PC-3 (cell line): ENCODE measurements around the gene ATF7IP2. TPM values are rescaled to one million over a fixed set of nuclear protein-coding genes. Genes with fewer than 3 reads are reported as not detected.
"Not testable (repeated sequence)": the region's sequence is repeated elsewhere in the genome, so short reads cannot be mapped to it uniquely, and the experiment has no call there.

Experiments used
- ATAC-seq: fragments of 200-7000 bp; cut with Tn5 transposase; 2 replicates; pipeline ENCODE4 v1.9.1; 2020; ENCODE audit warnings: mild to moderate bottlenecking, moderate library complexity
- BruUV-seq: library from RNA; stranded (reverse); fragments of 400-500 nt; replicated peaks from 2 replicates; lab custom pipeline; 2021; lab: Mats Ljungman, UMichigan
- CTCF ChIA-PET: fragments of 300-600 bp; sonication (Branson Sonifier 250); formaldehyde crosslinking; loops from one replicate; lab custom pipeline; 2022; ENCODE audit warnings: antibody characterized with exemption; lab: Charles Lee
- POLR2A ChIA-PET: fragments of 300-600 bp; sonication (Branson Sonifier 250); formaldehyde crosslinking; loops from one replicate; lab custom pipeline; 2022; ENCODE audit warnings: antibody characterized with exemption; ENCODE audit not compliant: unreplicated experiment; lab: Charles Lee
- DNase-seq: peaks from one replicate; pipeline ENCODE4 v3.0.0-alpha.2; 2015
- H2AFZ ChIP-seq: fragments of 300-600 bp; sonication (generic); 2 replicates; pipeline ENCODE4 v1.6.0; 2016; ENCODE audit warnings: antibody characterized with exemption, low read length
- H3F3A ChIP-seq: fragments of 300-600 bp; sonication (generic); one replicate; pipeline ENCODE4 v1.6.0; 2017; ENCODE audit warnings: antibody characterized with exemption, low read length, control low read depth, mild to moderate bottlenecking; ENCODE audit not compliant: unreplicated experiment
- H3K27ac ChIP-seq: fragments of 300-600 bp; sonication (generic); 2 replicates; pipeline ENCODE4 v1.5.1; 2016; ENCODE audit warnings: mild to moderate bottlenecking, low read length
- H3K27me3 ChIP-seq: fragments of 300-600 bp; sonication (generic); 2 replicates; pipeline ENCODE4 v1.6.1; 2016; ENCODE audit warnings: low read length, mixed read lengths
- H3K36me3 ChIP-seq: fragments of 300-600 bp; sonication (generic); 2 replicates; pipeline ENCODE4 v1.6.1; 2016; ENCODE audit warnings: low read depth, mixed run types, low read length, mixed read lengths
- H3K4me1 ChIP-seq: fragments of 300-600 bp; sonication (generic); 2 replicates; pipeline ENCODE4 v1.5.1; 2016; ENCODE audit warnings: low read length; ENCODE audit not compliant: insufficient read depth
- H3K4me2 ChIP-seq: fragments of 300-600 bp; sonication (generic); 2 replicates; pipeline ENCODE4 v1.6.0; 2016; ENCODE audit warnings: low read length
- H3K4me3 ChIP-seq: fragments of 300-600 bp; sonication (generic); 2 replicates; pipeline ENCODE4 v1.5.1; 2016; ENCODE audit warnings: mild to moderate bottlenecking, low read length, mixed read lengths
- H3K79me2 ChIP-seq: fragments of 300-600 bp; sonication (generic); 2 replicates; pipeline ENCODE4 v1.6.1; 2017; ENCODE audit warnings: low read length, mixed read lengths
- H3K9ac ChIP-seq: fragments of 300-600 bp; sonication (generic); 2 replicates; pipeline ENCODE4 v1.6.0; 2016; ENCODE audit warnings: mild to moderate bottlenecking, low read length
- H3K9me2 ChIP-seq: fragments of 300-600 bp; sonication (generic); replicated peaks from 2 replicates; pipeline ENCODE4 v1.6.1; 2016; ENCODE audit warnings: mixed run types, low read length, mixed read lengths
- H3K9me3 ChIP-seq: fragments of 300-600 bp; sonication (generic); 2 replicates; pipeline ENCODE4 v1.6.1; 2016; ENCODE audit warnings: low read length, mixed read lengths
- H4K20me1 ChIP-seq: fragments of 300-600 bp; sonication (generic); 2 replicates; pipeline ENCODE4 v1.6.1; 2016; ENCODE audit warnings: low read length, mixed read lengths
- EZH2 ChIP-seq: fragments of 300-600 bp; sonication (generic); IDR thresholded peaks from one replicate; pipeline ENCODE4 v1.6.1; 2017; ENCODE audit warnings: antibody characterized with exemption, mild to moderate bottlenecking, low read length; ENCODE audit not compliant: unreplicated experiment
- EZH2phosphoT487 ChIP-seq: fragments of 300-600 bp; sonication (generic); IDR thresholded peaks from 2 replicates; pipeline ENCODE4 v1.6.1; 2018; ENCODE audit warnings: mild to moderate bottlenecking, antibody characterized with exemption, low read length, borderline replicate concordance
- intact Hi-C: fragments of 100-400 bp; cut with micrococcal nuclease; formaldehyde crosslinking; loops from 2 replicates; pipeline ENCODE4 v1.9.0; 2023
- total RNA-seq: library from RNA; depleted of rRNA; stranded (reverse); fragments of >200 nt; gene quantifications from 2 replicates; pipeline ENCODE4 v1.2.3, GENCODE V29; 2014
- TF ChIP-seq, protein P1 (sequence below): fragments of 300-600 bp; sonication (generic); conservative IDR thresholded peaks from 2 replicates; pipeline ENCODE4 v1.5.1; 2017; ENCODE audit warnings: antibody characterized with exemption, low read depth, mild to moderate bottlenecking, low read length

Gene ATF7IP2
- total RNA-seq, 1 experiment from 2014 or later = 6.2 TPM

DNA sequence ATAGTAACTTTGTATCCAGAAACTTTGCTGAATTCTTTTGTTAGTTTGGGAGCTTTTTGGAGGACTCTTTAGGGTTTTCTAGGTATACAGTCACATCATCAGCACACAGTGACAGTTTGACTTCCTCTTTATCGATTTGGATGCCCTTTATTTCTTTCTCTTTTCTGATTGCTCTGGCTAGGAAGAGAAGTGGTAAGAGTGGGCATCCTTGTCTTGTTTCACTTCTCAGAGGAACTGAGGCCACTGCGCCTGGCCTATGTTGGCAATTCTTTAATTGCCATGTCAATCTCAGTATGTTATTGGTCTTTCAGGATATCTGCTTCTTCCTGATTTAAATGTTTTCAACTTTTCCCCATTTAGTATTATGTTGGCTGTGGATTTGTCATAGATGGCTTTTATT is 24.6 kb downstream of the ATF7IP2 start:
- Histone ChIP-seq H3K79me2 (no peaks in the 10 kb centered on the region), H3K27ac (no peak overlapping the region), H3K4me2 (no peak overlapping the region), H3K4me1 (no peaks in the 10 kb centered on the region), H3K4me3 (no peak overlapping the region), H3K36me3 (peaks cover 12% of the 10 kb centered on the region; the same call in 1 of the 2 replicates), H4K20me1 (no peaks in the 10 kb centered on the region), H3K9me3 (0 out of 2 replicates have a peak, but pooled peaks cover 8% of the 10 kb centered on the region), H3F3A (no peaks in the 10 kb centered on the region), H2AFZ (no peak overlapping the region), H3K9ac (no peak overlapping the region), H3K9me2 (no peaks in the 10 kb centered on the region), H3K27me3 (no peaks in the 10 kb centered on the region)
- POLR2A ChIA-PET = no interaction called here
- TF ChIP-seq, protein P1, sequence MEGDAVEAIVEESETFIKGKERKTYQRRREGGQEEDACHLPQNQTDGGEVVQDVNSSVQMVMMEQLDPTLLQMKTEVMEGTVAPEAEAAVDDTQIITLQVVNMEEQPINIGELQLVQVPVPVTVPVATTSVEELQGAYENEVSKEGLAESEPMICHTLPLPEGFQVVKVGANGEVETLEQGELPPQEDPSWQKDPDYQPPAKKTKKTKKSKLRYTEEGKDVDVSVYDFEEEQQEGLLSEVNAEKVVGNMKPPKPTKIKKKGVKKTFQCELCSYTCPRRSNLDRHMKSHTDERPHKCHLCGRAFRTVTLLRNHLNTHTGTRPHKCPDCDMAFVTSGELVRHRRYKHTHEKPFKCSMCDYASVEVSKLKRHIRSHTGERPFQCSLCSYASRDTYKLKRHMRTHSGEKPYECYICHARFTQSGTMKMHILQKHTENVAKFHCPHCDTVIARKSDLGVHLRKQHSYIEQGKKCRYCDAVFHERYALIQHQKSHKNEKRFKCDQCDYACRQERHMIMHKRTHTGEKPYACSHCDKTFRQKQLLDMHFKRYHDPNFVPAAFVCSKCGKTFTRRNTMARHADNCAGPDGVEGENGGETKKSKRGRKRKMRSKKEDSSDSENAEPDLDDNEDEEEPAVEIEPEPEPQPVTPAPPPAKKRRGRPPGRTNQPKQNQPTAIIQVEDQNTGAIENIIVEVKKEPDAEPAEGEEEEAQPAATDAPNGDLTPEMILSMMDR = no peak
- TF ChIP-seq EZH2 (no peak), EZH2phosphoT487 (no peak)
- ATAC-seq (no peak), DNase-seq (no peak)
- intact Hi-C loops = no loop called here
- CTCF ChIA-PET = no interaction called here
- no TSS peak for BruUV-seq

DNA sequence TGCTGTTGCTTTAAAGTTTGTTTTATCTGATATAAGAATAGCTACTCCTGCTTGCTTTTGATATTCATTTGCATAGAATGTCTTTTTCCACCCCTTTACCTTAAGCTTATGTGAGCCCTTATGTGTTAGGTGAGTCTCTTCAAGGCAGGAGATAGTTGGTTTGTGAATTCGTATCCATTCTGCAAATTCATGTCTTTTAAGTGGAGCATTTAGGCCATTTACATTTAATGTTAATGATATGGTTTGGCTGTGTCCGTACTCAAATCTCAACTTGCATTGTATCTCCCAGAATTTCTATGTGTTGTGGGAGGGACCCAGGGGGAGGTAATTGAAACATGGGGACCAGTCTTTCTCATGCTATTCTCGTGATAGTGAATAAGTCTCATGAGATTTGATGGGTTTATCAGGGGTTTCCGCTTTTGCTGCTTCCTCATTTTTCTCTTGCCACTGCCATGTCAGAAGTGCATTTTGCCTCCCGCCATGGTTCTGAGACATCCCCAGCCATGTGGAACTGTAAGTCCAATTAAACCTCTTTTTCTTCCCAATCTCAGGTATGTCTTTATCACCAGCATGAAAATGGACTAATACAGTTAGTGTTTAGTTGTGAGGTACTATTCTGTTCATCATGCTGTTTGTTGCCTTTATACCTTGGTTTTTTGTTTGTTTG is 27.2 kb downstream of the ATF7IP2 start:
- peaks cover 10% of the 10 kb centered on the region; the same call in 1 of the 2 replicates for H3K36me3 ChIP-seq
- CTCF ChIA-PET = no interaction called here
- no peak overlapping the region for H3K4me2 ChIP-seq
- H3F3A ChIP-seq = no peaks in the 10 kb centered on the region
- TF ChIP-seq, protein P1 = no peak
- TF ChIP-seq EZH2phosphoT487 = no peak
- no peaks in the 10 kb centered on the region for H3K27me3 ChIP-seq
- intact Hi-C loops = no loop called here
- no peaks in the 10 kb centered on the region for H3K9me2 ChIP-seq
- no peaks in the 10 kb centered on the region for H3K79me2 ChIP-seq
- H3K27ac ChIP-seq = no peak overlapping the region
- POLR2A ChIA-PET = no interaction called here
- no peaks in the 10 kb centered on the region for H4K20me1 ChIP-seq
- BruUV-seq = no TSS peak
- H3K9ac ChIP-seq = no peak overlapping the region
- no peaks in the 10 kb centered on the region for H3K4me1 ChIP-seq
- H2AFZ ChIP-seq = no peak overlapping the region
- H3K9me3 ChIP-seq = 0 out of 2 replicates have a peak, but pooled peaks cover 11% of the 10 kb centered on the region
- no peak overlapping the region for H3K4me3 ChIP-seq
- ATAC-seq = no peak
- DNase-seq = no peak

DNA sequence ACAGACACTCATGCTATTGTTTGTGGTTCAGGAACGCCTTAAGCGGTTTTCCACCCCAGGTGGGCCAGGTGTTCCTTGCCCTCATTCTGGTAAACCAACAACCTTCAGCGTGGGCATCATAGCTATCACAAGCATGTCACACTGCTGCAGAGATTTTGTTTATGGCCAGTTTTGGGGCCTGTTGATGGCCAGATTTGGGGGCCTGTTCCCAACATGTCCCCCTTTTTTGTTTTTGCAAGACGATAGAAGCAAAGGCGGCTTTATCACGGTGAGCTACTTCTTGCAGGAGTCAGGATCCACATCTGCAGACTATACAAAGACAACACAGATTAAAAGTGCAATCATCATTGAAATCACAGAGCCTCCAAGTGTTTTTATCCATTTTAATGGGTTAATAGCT is 32.3 kb downstream of the ATF7IP2 start:
- H3K27ac ChIP-seq, H3K9me3 ChIP-seq, H3K4me2 ChIP-seq, H3K4me1 ChIP-seq, H3K79me2 ChIP-seq, DNase-seq, CTCF ChIA-PET, H3K9ac ChIP-seq, H3K4me3 ChIP-seq, BruUV-seq, H3F3A ChIP-seq, ATAC-seq, H3K36me3 ChIP-seq, H2AFZ ChIP-seq, POLR2A ChIA-PET, H4K20me1 ChIP-seq, H3K27me3 ChIP-seq, intact Hi-C loops, H3K9me2 ChIP-seq: not testable (repeated sequence)
